Parathyroid adenoma (tissue), 2 donors: ENCODE results near the gene ACP7.

Experiments
- H2AFZ ChIP-seq: fragments of 300-600 bp; sonication (generic); one replicate; pipeline ENCODE4 v1.7.0; 2017; ENCODE audit warnings: antibody characterized with exemption, mild to moderate bottlenecking
- H3K27ac ChIP-seq: fragments of 300-600 bp; sonication (generic); one replicate; pipeline ENCODE4 v1.7.0; 2017
- H3K27me3 ChIP-seq: fragments of 300-600 bp; sonication (generic); one replicate; pipeline ENCODE4 v1.7.0; 2017; ENCODE audit warnings: low read length; ENCODE audit not compliant: control insufficient read depth, insufficient read depth
- H3K36me3 ChIP-seq: fragments of 300-600 bp; sonication (generic); one replicate; pipeline ENCODE4 v1.7.0; 2017; ENCODE audit warnings: low read length; ENCODE audit not compliant: control insufficient read depth, insufficient read depth
- H3K4me1 ChIP-seq: fragments of 300-600 bp; sonication (generic); one replicate; pipeline ENCODE4 v1.7.0; 2017; ENCODE audit warnings: control low read depth
- H3K4me2 ChIP-seq: fragments of 300-600 bp; sonication (generic); one replicate; pipeline ENCODE4 v1.7.0; 2017; ENCODE audit warnings: low read length
- H3K4me3 ChIP-seq: fragments of 300-600 bp; sonication (generic); one replicate; pipeline ENCODE4 v1.7.0; 2017; ENCODE audit warnings: low read depth, low read length
- H3K79me2 ChIP-seq: fragments of 300-600 bp; sonication (generic); one replicate; pipeline ENCODE4 v1.7.0; 2017; ENCODE audit warnings: control low read depth
- H3K9ac ChIP-seq: fragments of 300-600 bp; sonication (generic); one replicate; pipeline ENCODE4 v1.7.0; 2017; ENCODE audit warnings: mild to moderate bottlenecking
- H3K9me3 ChIP-seq: fragments of 300-600 bp; sonication (generic); one replicate; pipeline ENCODE4 v1.7.0; 2017; ENCODE audit warnings: low read length; ENCODE audit not compliant: control insufficient read depth
- CTCF ChIP-seq: fragments of 300-600 bp; sonication (generic); IDR thresholded peaks from one replicate; pipeline ENCODE4 v1.7.0; 2017; ENCODE audit warnings: antibody characterized with exemption, mild to moderate bottlenecking
- donor health status: primary hyperparathyroidism.

ACP7 gene

GRCh38 chr19:39053276-39054090 is 30.7 kb upstream of the ACP7 start:
- TF ChIP-seq CTCF = no peak
- no peak overlapping the region for H3K9ac ChIP-seq
- no peaks in the 10 kb centered on the region for H3K9me3 ChIP-seq
- H3K27ac ChIP-seq = no peak overlapping the region
- H3K27me3 ChIP-seq = no peaks in the 10 kb centered on the region
- H3K4me3 ChIP-seq = no peak overlapping the region
- peaks cover 4% of the 10 kb centered on the region for H3K4me1 ChIP-seq
- no peaks in the 10 kb centered on the region for H3K79me2 ChIP-seq
- H3K4me2 ChIP-seq = no peak overlapping the region
- no peak overlapping the region for H2AFZ ChIP-seq
- no peaks in the 10 kb centered on the region for H3K36me3 ChIP-seq

GRCh38 chr19:39054091-39054470 is 30.1 kb upstream of the ACP7 start:
- no peak for TF ChIP-seq CTCF
- no peak overlapping the region for H3K27ac ChIP-seq

GRCh38 chr19:39057615-39058014 is 26.6 kb upstream of the ACP7 start:
- H3K4me2 ChIP-seq = no peak overlapping the region
- H3K9ac ChIP-seq = no peak overlapping the region
- H3K4me1 ChIP-seq = peaks cover 10% of the 10 kb centered on the region
- H3K79me2 ChIP-seq = no peaks in the 10 kb centered on the region
- TF ChIP-seq CTCF = no peak
- no peaks in the 10 kb centered on the region for H3K36me3 ChIP-seq
- H3K9me3 ChIP-seq = no peaks in the 10 kb centered on the region
- H3K4me3 ChIP-seq = no peak overlapping the region
- no peaks in the 10 kb centered on the region for H3K27me3 ChIP-seq
- no peak overlapping the region for H2AFZ ChIP-seq
- H3K27ac ChIP-seq = no peak overlapping the region

More at GRCh38 chr19:39054091-39054470, 30.1 kb upstream of the ACP7 start:
- Histone ChIP-seq H3K4me1 (peaks cover 4% of the 10 kb centered on the region), H3K27me3 (no peaks in the 10 kb centered on the region), H3K4me3 (no peak overlapping the region), H2AFZ (no peak overlapping the region), H3K36me3 (no peaks in the 10 kb centered on the region), H3K9ac (no peak overlapping the region), H3K9me3 (no peaks in the 10 kb centered on the region), H3K4me2 (no peak overlapping the region), H3K79me2 (no peaks in the 10 kb centered on the region)

- TF ChIP-seq CTCF = no peak
- Histone ChIP-seq H3K9me3 (no peaks in the 10 kb centered on the region), H3K4me3 (no peak overlapping the region), H3K4me1 (peaks cover 10% of the 10 kb centered on the region), H3K27me3 (no peaks in the 10 kb centered on the region), H2AFZ (no peak overlapping the region), H3K36me3 (no peaks in the 10 kb centered on the region), H3K9ac (no peak overlapping the region), H3K27ac (no peak overlapping the region), H3K79me2 (no peaks in the 10 kb centered on the region), H3K4me2 (no peak overlapping the region)
Observed at GRCh38 chr19:39059302-39059701, 24.9 kb upstream of the ACP7 start.

GRCh38 chr19:39060171-39060570 is 24.0 kb upstream of the ACP7 start:
- Histone ChIP-seq H3K27ac (no peak overlapping the region), H3K4me3 (no peak overlapping the region), H3K9me3 (no peaks in the 10 kb centered on the region), H3K4me1 (peaks cover 10% of the 10 kb centered on the region), H3K36me3 (no peaks in the 10 kb centered on the region), H3K79me2 (no peaks in the 10 kb centered on the region), H3K27me3 (no peaks in the 10 kb centered on the region), H3K9ac (no peak overlapping the region), H3K4me2 (no peak overlapping the region), H2AFZ (no peak overlapping the region)
- TF ChIP-seq CTCF = no peak
